Gastrocnemius medialis (tissue), 4 donors: ENCODE measurements around the gene DIP2A.

ENCODE experiments used
- CTCF ChIP-seq, 5 experiments: fragments of 450-650 bp in 3 of 5; fragments of 200-600 bp in 2 of 5; sonication (generic) in 2 of 5; IDR thresholded peaks in 4 of 5; conservative IDR thresholded peaks in 1 of 5; 1 replicate in 4 of 5; 2 replicates in 1 of 5; pipeline ENCODE4 v1.5.1; 2016 to 2019; ENCODE audit warnings: antibody characterized with exemption in 5 of 5, mild to moderate bottlenecking in 3 of 5, moderate library complexity in 3 of 5
- POLR2A ChIP-seq, 2 donors: fragments of 450-650 bp; IDR thresholded peaks; one replicate each; pipeline ENCODE4 v1.6.1; 2017; ENCODE audit warnings: antibody characterized with exemption in 2 of 2, mild to moderate bottlenecking in 2 of 2, moderate library complexity in 2 of 2

DNA sequence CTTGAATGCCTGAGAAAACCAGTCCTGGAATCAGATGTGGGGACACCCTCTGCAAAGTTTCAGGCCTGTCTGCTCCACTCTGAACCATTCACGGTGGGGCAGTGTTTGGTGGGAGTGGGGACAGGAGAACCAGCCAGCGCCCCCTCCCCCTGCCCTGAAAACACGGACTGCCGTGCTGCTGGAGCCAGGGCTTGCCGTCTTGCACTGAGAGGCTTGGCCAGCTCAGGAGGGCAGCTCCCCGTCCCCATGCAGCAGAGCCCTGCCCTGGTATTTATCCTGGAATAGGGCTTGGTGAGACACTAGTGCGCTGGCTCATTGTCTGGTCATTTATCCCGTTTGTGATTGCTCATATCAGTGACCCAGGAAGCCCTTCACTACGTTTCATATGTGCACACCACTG lies 142.3 kb downstream of the DIP2A start:
- no peak for TF ChIP-seq POLR2A (IDR thresholded peaks at IDR 0.05)
- no peak for TF ChIP-seq CTCF (IDR thresholded peaks at IDR 0.05 in 4 of 5, conservative IDR thresholded peaks at IDR 0.05 in 1 of 5)
